GM19238 (cell line): ENCODE measurements around the gene MLX.
"Not testable (repeated sequence)": the region's sequence is repeated elsewhere in the genome, so short reads cannot be mapped to it uniquely, and the experiment has no call there.

ENCODE experiments used
- DNase-seq: peaks from one replicate; pipeline ENCODE4 v3.0.0; 2011; ENCODE audit warnings: low spot score; ENCODE audit not compliant: insufficient read length

The MLX gene

GRCh38 chr17:42578282-42578869 lies 11.5 kb downstream of the MLX start:
- peak; percentile 77 for DNase-seq

- no peak for DNase-seq
Measured at GRCh38 chr17:42579794-42580551, 13.1 kb downstream of the MLX start.

GRCh38 chr17:42581744-42582270 lies 14.9 kb downstream of the MLX start:
- no peak for DNase-seq

- no peak for DNase-seq
Measured at GRCh38 chr17:42584880-42585279, 18.0 kb downstream of the MLX start.

- no peak for DNase-seq
Measured at GRCh38 chr17:42585353-42585752, 18.5 kb downstream of the MLX start.

GRCh38 chr17:42586514-42587230 lies 19.8 kb downstream of the MLX start:
- peak; percentile 66 for DNase-seq

- DNase-seq, result no peak
Measured at GRCh38 chr17:42590886-42591285, 24.0 kb downstream of the MLX start.

GRCh38 chr17:42591411-42591810 lies 24.5 kb downstream of the MLX start:
- no peak for DNase-seq

GRCh38 chr17:42596386-42596785 lies 29.5 kb downstream of the MLX start:
- DNase-seq, result no peak

- no peak for DNase-seq
Measured at GRCh38 chr17:42598905-42599304, 32.0 kb downstream of the MLX start.

- DNase-seq, result no peak
Measured at GRCh38 chr17:42603318-42603717, 36.4 kb downstream of the MLX start.

- no peak for DNase-seq
Measured at GRCh38 chr17:42607769-42608168, 40.9 kb downstream of the MLX start.

GRCh38 chr17:42608305-42609181 lies 41.6 kb downstream of the MLX start:
- DNase-seq, result no peak

- DNase-seq, result peak; percentile 94
Measured at GRCh38 chr17:42609182-42609813, 42.4 kb downstream of the MLX start, which contains the start of the genes RETREG3 and TUBG1. RETREG3 (minus strand) TSS chr17:42609374; CDS start chr17:42609324, 50 bp downstream. TUBG1 (plus strand) TSS chr17:42609683; CDS start chr17:42609738, 55 bp downstream.

GRCh38 chr17:42609814-42610801 lies 43.2 kb downstream of the MLX start:
- DNase-seq, result not testable (repeated sequence)

- DNase-seq, result no peak
Measured at GRCh38 chr17:42612013-42612412, 45.1 kb downstream of the MLX start.

GRCh38 chr17:42613699-42614295 lies 46.9 kb downstream of the MLX start:
- no peak for DNase-seq

- peak; percentile 16 for DNase-seq
Measured at GRCh38 chr17:42617956-42618431, 51.1 kb downstream of the MLX start.
